Esophagus mucosa (tissue), 1 donor: Measurements from ENCODE around the gene WDR20. TPM values are rescaled to one million over a fixed set of nuclear protein-coding genes. Genes with fewer than 3 reads are reported as not detected.

Experiments
- ATAC-seq: fragments of 200-7000 bp; cut with Tn5 transposase; one replicate; pipeline ENCODE4 v1.9.1; 2020
- total RNA-seq: library from RNA; stranded (reverse); gene quantifications from one replicate; pipeline ENCODE4 v1.2.4, GENCODE V29; 2023
- donor health status: DM: yes; HTN: yes; CAD: no.

Gene WDR20
- total RNA-seq, 1 donor from 2014 or later = 26.5 TPM

- ATAC-seq = no peak
Measured at GRCh38 chr14:102201353-102201738, 61.6 kb downstream of the WDR20 start.

- ATAC-seq = peak; percentile 30
Measured at GRCh38 chr14:102201776-102202175, 62.1 kb downstream of the WDR20 start.

GRCh38 chr14:102202944-102203343 lies 63.2 kb downstream of the WDR20 start:
- ATAC-seq = no peak

DNA sequence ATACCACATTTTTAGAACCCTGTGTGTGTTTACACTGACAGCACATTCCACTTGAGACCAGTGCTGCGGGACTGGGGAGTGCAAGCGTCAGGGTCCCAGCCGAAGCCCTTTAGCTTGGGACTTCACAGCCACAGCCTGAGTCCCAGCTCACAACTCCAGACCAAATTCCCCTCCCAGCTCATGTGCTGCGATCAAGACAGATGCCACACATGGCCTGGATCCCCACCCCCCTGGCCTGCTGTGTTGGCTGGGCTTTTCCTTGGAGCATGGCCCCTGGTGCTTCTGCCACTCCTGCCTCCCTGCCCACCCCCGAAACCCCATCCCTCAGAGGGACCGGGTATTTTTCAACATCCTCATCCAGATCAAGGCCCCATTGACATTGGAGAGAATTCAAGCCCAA lies 63.7 kb downstream of the WDR20 start:
- no peak for ATAC-seq

- no peak for ATAC-seq
Measured at GRCh38 chr14:102205560-102205959, 65.9 kb downstream of the WDR20 start.

DNA sequence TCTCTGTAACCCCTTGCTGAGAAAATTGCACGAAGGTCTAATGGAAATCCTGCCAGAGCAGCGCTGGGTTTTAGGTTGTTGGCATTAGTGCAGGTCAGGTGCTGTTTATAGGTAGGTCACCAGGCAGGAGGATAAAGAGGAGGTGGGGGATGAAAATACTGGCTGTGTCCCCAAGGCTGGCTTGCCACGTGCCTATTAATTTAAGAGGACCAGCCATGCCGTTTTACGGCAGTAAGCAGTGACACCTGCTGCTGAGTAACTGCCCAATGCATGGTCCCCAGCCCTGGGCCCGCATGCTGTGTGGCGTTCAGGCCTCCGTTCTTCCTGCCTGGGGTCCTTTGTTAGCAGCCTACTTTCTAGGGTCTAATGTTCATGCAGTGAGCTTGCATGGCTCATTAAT lies 67.2 kb downstream of the WDR20 start:
- no peak for ATAC-seq

GRCh38 chr14:102207831-102208365 lies 68.2 kb downstream of the WDR20 start:
- no peak for ATAC-seq

DNA sequence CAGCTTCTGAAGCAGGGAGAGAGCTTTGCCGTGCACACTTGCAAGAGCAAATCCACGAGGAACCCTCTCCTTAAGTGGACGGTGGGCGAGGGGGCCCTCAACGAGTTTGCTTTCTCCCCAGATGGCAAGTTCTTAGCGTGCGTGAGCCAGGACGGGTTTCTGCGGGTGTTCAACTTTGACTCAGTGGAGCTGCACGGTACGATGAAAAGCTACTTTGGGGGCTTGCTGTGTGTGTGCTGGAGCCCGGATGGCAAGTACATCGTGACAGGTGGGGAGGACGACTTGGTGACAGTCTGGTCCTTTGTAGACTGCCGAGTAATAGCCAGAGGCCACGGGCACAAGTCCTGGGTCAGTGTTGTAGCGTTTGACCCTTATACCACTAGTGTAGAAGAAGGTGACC lies 69.0 kb downstream of the WDR20 start:
- no peak for ATAC-seq

- ATAC-seq = no peak
Measured at GRCh38 chr14:102209224-102209966, 69.7 kb downstream of the WDR20 start.

- no peak for ATAC-seq
Measured at GRCh38 chr14:102210421-102211042, 70.8 kb downstream of the WDR20 start.

- no peak for ATAC-seq
Measured at GRCh38 chr14:102211240-102211639, 71.5 kb downstream of the WDR20 start.

DNA sequence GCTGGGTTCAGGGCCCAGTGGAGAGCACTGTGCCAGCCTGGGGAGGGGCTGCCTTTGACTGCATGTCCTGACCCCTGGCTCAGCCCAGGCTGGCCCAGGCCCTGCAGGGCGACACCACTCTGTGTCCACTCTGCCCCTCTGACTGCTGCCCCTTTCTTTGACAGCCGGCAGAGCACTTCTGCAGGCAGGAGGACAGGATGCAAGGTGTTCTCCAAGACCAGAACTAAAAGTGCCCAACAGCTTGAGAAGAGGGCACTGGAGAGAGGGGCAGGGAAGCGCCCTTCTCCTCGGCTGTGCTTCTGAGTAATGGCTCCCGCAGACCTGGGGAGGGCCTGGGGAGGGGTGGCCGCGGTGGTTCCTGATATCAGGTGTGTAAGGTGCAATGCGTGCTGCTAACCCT lies 72.7 kb downstream of the WDR20 start:
- ATAC-seq = no peak

DNA sequence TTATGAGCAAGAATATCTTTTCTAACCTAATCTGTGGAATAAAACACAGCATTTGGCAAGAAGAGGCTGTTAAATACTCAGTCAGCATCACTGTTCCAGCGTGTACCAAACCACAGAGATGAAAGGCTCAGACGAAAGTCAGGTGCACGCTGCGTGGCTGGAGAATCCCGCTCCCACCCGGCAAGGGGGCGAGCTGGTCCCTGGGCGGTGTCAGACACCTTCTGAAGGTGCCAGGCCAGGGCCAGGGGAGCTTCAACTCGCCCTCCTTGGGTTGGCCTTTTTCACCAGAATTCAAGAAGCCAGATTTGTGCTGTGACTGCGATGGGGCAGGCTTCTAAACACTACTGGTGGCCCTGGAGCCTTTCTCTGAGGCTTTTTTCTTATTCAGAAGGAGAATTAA lies 73.1 kb downstream of the WDR20 start:
- ATAC-seq = no peak

- no peak for ATAC-seq
Measured at GRCh38 chr14:102213470-102213869, 73.8 kb downstream of the WDR20 start.

DNA sequence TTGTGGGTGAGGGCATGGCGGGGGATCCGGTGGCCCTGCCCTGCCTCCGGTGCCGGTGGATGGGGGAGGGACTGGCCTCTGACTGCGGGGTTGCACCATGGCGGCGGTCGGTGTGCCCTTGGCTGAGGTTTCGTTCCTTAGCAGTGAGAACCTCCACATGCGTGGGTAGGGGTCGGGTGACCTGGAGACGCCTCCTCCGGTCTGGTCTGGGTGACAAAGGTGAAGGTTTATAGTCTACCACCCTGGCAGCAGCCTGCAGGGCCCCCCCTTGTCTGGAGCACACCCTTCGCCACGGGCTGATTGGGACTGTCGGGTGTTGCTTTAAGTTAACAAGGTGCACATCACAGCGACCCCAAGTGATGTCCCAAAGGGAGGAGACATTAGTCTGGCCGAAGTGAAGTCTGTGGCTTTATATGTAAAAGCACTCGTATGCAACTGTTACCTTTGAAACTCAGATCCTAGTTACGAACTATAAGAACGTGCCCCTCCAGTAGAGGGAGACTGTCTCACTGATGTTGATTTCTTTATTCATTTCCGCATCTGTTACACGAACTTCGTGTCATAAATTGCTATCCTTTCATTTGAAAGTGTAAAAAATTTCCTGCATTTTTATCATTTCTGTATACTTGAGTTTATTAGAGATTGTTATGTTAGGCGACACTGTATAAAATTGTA lies 74.4 kb downstream of the WDR20 start:
- no peak for ATAC-seq

- no peak for ATAC-seq
Measured at GRCh38 chr14:102215071-102215470, 75.4 kb downstream of the WDR20 start.

DNA sequence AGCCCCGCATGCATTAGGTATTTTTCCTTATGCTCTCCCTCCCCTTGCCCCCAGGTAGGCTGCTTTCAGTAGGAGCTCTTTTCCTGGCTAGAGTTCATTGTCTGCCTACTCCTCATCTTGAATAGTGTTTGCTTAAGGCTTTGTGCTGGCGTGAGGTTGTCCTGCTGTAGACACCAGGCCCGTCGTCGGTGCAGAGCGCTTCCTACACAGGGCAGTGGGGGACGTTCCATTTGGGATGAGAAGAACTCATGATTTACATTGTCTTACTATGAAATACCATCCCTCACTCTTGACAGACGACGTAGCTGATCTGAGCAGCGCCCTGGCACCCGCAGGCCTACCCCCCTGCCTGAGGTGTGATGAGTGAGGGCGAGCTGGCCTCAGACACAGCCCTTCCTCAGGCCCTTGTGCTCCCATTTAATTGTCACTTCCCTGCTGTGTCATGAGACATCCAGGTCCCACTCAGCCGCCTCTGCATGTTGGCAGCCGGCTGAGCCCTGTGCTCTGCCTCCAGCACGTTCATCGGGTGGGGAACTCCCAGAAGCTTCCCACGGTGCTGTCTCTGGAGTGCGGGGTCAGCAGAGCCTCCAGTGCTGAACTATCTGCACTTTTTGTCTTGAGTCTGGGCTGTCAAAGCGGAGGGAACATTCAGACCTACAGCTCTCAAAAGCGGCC lies 76.0 kb downstream of the WDR20 start:
- ATAC-seq = no peak

DNA sequence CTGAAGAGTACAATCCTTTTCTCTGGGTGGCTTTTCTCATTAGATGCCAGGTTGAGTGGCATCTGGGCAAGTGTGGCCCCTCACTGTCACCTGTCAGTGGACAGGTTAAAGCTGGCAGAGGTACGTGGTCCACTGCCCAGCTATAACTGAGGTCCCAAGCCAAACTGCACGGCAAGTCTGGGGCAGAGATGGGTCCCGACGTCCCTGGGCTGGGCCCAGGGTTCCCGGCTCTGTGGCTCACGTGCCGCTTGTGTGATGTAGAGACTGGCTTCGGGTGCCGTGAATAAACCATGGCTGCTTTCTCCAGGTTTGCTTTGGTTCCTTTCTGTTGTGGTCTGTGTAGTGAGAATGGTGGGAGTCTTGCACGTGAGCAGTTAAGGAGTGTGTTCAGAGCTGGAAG lies 77.7 kb downstream of the WDR20 start:
- ATAC-seq = no peak

- no peak for ATAC-seq
Measured at GRCh38 chr14:102217987-102218421, 78.3 kb downstream of the WDR20 start.

- no peak for ATAC-seq
Measured at GRCh38 chr14:102218688-102219087, 79.0 kb downstream of the WDR20 start.

GRCh38 chr14:102219316-102219715 lies 79.6 kb downstream of the WDR20 start:
- peak; percentile 8 for ATAC-seq

GRCh38 chr14:102220031-102220430 lies 80.3 kb downstream of the WDR20 start:
- ATAC-seq = peak; percentile 35

DNA sequence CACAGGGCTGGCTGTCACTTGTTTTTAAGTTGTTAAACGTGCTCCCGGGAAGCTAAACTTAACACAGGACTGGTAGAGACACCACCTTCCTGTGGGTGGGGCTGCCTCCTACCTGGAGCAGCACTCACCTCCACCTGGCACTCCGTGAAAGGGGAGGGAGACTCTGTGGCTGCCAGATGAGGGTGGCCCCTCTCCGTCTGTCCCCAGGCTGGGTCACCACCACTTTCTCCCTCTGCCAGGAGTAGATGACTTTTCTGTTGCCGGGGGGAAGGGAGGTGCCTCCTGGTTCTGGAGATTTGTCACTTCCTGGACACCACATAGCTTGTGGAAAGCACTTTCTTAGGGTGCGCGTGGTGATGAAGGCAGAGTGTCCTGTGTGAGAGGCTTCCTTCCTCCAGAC lies 81.3 kb downstream of the WDR20 start:
- ATAC-seq = peak; percentile 48
